Measurements from ENCODE around the gene RPS21. TPM values are rescaled to one million over a fixed set of nuclear protein-coding genes. Genes with fewer than 3 reads are reported as not detected.

RPS21 gene
- total and polyA plus RNA-seq, 9 of the 15 experiments (the other 6 are each of a cell fraction or from before 2014, with no cell fraction given), result 1,380 to 5,647 (median 3,091) TPM

DNA sequence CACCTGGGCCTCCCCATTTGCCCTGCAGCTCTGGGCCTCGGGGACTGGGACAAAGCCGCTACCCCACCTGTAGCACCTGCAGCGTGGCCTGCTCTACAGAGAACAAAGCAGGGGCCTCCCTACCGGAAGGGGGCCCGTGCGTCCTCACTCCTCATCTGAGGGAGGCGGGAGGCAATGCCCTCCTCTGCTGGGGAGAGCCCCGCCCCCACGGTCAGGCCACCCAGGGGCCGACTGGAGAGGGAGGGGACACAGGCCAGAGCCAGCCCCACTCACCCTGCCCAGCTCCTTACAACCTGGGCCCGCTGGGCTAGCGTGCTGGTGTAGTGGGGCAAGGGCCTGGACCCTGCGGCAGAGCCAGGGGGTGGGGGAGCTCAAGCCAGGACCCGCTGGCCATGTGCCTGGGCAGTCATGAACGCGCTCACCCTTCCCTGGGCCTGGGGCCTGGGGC is 27.8 kb upstream of the RPS21 start (continued):
- TF ChIP-seq, protein P1, sequence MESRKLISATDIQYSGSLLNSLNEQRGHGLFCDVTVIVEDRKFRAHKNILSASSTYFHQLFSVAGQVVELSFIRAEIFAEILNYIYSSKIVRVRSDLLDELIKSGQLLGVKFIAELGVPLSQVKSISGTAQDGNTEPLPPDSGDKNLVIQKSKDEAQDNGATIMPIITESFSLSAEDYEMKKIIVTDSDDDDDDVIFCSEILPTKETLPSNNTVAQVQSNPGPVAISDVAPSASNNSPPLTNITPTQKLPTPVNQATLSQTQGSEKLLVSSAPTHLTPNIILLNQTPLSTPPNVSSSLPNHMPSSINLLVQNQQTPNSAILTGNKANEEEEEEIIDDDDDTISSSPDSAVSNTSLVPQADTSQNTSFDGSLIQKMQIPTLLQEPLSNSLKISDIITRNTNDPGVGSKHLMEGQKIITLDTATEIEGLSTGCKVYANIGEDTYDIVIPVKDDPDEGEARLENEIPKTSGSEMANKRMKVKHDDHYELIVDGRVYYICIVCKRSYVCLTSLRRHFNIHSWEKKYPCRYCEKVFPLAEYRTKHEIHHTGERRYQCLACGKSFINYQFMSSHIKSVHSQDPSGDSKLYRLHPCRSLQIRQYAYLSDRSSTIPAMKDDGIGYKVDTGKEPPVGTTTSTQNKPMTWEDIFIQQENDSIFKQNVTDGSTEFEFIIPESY (CRISPR knock-in tag; IDR thresholded peaks at IDR 0.05), result 0 out of 2 replicates have a peak, but pooled peaks have one; percentile 37

DNA sequence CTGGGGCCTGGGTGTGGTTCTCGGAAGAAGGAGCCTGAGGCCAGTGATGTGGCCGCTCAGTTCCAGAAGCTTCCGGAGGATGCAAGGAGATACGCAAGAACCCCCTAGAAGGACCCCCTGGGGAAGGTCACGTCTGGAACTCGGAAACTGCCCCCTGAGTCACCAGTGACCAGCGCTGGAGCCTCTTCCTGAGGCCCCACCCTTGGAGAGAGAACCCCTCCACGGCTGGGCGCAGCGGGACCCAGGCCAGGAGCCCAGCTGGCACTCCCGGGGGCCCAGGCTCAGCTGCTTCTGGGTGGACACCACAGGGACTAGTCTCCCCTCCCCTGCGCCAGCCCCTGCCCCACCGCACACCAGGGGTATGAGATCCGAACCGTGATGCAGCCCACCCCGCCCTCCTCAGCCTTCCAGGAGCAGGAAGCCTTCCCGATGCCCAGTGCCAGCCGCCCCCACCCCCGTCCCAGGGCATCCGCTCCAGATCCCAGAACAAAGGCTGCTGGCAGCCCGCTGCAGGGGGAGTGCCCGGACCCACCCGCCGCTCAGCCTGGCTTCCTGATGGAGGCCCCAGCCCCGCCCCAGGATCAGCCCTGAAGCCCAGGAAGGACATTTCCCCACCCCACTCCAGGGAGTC is 27.3 kb upstream of the RPS21 start:
- ATAC-seq (no peak; the same call in 1 of the 3 replicates), FAIRE-seq (no peak), DNase-seq (ENCODE audit: extremely low read depth in 1 of 4, low spot score in 3 of 4) (peak in 3 of 4 experiments; percentile 36 to 62 (median 49))
- CTCF ChIA-PET (ENCODE audit: low intra/inter-chr PET ratio), result no interaction called here
- no TSS peak for BruUV-seq (replicated peaks)
- 46% methylated on average over 5 of the region's 25 CpGs for WGBS (ENCODE audit: insufficient coverage, low coverage, missing lambda C conversion rate)
- peak overlapping the region; percentile 89 to 93 for H3K9ac ChIP-seq (ENCODE audit: insufficient read depth in 1 of 2, low read depth in 2 of 2, low read length in 2 of 2)
- peaks cover 55% of the 10 kb centered on the region; the same call in 1 of the 3 replicates for H3K36me3 ChIP-seq (ENCODE audit: control insufficient read depth, insufficient read depth, low read length)
- intact Hi-C loops (cut with micrococcal nuclease) (loop anchor here (2.0 kb wide), 1 partner anchor 39 kb away; no protein-coding TSS in a partner anchor), in situ Hi-C loops (cut with MboI) (loop anchor here (10.0 kb wide), 1 partner anchor 365 kb away; no protein-coding TSS in a partner anchor)
- H3K27me3 ChIP-seq (ENCODE audit: control insufficient read depth in 2 of 2, insufficient read depth in 2 of 2, low read length in 2 of 2), result no peaks in the 10 kb centered on the region
- H2AFZ ChIP-seq (ENCODE audit: low read depth, low read length), result peak overlapping the region; percentile 71; the same call in 1 of the 2 replicates
- H3K4me2 ChIP-seq (ENCODE audit: insufficient read depth, low read length), result peak overlapping the region; percentile 97
- POLR2A ChIA-PET, result interaction anchor here (0.7 to 2.2 kb wide), 3 partner anchors 9 to 238 kb away, joined by 3 to 7 read pairs (median 4); partner anchors contain the start of gene ADRM1
- H3K27ac ChIP-seq (ENCODE audit: extremely low read depth, low read depth, low read length), result peak overlapping the region; percentile 92
- peak overlapping the region; percentile 42 for H3K4me3 ChIP-seq
- H3K79me2 ChIP-seq (ENCODE audit: control insufficient read depth, insufficient read depth, low read length), result peaks cover 75% of the 10 kb centered on the region
- peaks cover 41 to 96% of the 10 kb centered on the region in 2 experiments for H3K4me1 ChIP-seq (replicated peaks in 1 of 2; ENCODE audit: control insufficient read depth in 2 of 2, insufficient read depth in 2 of 2, low read length in 2 of 2)
- H3K9me1 ChIP-seq (ENCODE audit: control insufficient read depth, insufficient read depth, low read length), result peaks cover 4% of the 10 kb centered on the region
- peaks cover 9% of the 10 kb centered on the region; the same call in 1 of the 2 replicates for H4K20me1 ChIP-seq (replicated peaks; ENCODE audit: control insufficient read depth, insufficient read depth, low read length)
- H3K9me3 ChIP-seq (replicated peaks; ENCODE audit: control insufficient read depth, insufficient read depth, low read depth, low read length), result no peaks in the 10 kb centered on the region
- TF ChIP-seq, protein P2, sequence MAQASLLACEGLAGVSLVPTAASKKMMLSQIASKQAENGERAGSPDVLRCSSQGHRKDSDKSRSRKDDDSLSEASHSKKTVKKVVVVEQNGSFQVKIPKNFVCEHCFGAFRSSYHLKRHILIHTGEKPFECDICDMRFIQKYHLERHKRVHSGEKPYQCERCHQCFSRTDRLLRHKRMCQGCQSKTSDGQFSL (CRISPR knock-in tag; IDR thresholded peaks at IDR 0.05), result no peak
- TF ChIP-seq, protein P2 (tag; IDR thresholded peaks at IDR 0.05), result no peak
- TF ChIP-seq TEAD2 (tag; IDR thresholded peaks at IDR 0.05), result no peak
- TF ChIP-seq ARID3B (CRISPR knock-in tag; IDR thresholded peaks at IDR 0.05; ENCODE audit: borderline replicate concordance), result no peak
- no peak for TF ChIP-seq TOE1 (IDR thresholded peaks at IDR 0.05; ENCODE audit: borderline replicate concordance)
- no peak for TF ChIP-seq TOE1 (CRISPR knock-in tag; IDR thresholded peaks at IDR 0.05; ENCODE audit: borderline replicate concordance, low read depth)
- 0 out of 2 replicates have a peak, but pooled peaks have one; percentile 9 for TF ChIP-seq ZSCAN29 (IDR thresholded peaks at IDR 0.05)
- TF ChIP-seq, protein P3, sequence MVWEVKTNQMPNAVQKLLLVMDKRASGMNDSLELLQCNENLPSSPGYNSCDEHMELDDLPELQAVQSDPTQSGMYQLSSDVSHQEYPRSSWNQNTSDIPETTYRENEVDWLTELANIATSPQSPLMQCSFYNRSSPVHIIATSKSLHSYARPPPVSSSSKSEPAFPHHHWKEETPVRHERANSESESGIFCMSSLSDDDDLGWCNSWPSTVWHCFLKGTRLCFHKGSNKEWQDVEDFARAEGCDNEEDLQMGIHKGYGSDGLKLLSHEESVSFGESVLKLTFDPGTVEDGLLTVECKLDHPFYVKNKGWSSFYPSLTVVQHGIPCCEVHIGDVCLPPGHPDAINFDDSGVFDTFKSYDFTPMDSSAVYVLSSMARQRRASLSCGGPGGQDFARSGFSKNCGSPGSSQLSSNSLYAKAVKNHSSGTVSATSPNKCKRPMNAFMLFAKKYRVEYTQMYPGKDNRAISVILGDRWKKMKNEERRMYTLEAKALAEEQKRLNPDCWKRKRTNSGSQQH (CRISPR knock-in tag; IDR thresholded peaks at IDR 0.05), result no peak
- no peak for TF ChIP-seq ARID1B (IDR thresholded peaks at IDR 0.05)
- TF ChIP-seq L3MBTL2 (IDR thresholded peaks at IDR 0.05), result 0 out of 2 replicates have a peak, but pooled peaks have one; percentile 5
